NCI-H1436 treated with DMSO at 0.1 percent for 48 hours (cell line): ENCODE measurements around the gene ZNF92.
"Not testable (repeated sequence)": the region's sequence is repeated elsewhere in the genome, so short reads cannot be mapped to it uniquely, and the experiment has no call there.

Experiments
- DNase-seq: peaks from one replicate; lab custom pipeline; 2025; lab: John Stamatoyannopoulos, UW

Gene ZNF92

DNA sequence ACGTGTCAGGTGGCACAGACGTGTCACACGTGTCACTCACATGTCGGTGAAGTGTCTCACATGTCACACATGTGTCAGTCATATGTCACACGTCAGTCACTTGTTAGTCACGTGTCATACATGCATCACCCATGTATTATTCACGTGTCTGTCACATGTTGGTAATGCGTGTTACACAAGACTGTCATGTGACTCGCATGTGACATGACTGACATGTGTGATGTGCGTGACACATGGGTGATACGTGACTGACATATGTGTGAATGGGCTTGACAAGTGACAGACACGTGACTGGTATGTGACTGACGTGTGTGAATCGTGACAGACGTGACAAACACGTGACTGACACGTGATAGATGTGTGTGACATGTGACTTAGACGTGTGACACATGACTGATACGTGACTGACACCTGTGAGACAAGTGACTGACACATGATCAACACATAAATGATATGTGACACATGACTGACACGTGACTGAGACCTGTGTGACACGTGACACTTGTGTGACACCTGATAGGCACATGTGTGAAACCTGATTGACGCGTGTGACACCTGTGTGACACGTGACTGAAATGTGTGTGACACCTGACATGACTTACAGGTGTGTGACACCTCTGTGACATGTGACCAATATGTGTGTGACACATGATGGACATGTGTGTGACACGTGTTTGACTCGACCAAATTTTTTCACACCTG is 56.1 kb downstream of the ZNF92 start:
- DNase-seq = no peak

DNA sequence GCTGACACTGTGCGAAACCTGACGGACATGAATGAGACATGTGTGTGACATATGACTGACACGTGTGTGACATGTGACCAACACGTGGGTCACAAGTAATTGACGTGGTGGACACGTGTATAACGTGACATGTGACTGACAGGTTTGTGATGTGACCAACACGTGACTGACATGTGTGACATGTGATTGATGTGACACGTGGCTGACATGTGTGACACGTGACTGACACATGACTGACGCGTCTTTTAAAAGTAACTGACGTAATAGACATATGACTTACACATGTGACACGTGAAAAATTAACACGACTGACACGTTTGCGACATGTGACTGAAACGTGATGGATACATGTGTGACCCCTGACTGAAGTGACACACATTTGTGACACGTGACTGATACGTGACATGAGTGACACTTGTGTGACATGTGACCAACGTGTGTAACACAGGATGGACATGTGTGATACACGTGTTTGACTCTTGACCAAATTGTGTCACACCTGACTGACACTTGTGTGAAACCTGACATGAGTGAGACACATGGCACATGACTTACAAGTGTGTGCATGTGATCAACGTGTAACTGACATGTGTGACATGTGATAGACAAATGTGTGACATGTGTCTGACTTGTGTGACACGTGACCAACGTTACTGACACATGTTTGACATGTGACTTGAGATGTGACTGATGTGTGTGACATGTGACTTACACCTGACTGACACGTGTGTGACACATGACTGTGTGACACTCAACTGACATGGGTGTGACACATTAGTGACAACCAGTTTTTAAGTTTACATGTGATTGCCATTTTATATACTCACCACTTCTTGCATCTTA is 56.9 kb downstream of the ZNF92 start:
- DNase-seq = no peak

DNA sequence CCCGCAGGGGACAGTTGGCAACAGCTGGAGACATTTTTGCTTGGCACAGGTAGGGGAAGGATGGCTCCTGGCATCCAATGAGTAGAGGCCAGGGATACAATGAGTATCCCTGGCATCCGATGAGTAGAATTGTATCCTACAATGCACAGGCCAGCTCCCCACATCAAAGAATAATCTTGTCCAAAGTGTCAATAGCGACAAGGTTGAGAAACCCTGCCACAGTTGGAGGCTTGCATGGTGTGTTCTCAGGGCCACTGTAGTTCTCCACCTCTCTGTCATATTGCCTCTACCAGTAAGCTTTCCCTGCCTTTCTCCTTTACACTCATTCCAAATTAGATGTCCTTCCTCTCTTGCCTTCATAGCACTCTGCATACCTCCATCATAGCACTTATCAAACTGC is 60.7 kb downstream of the ZNF92 start:
- no peak for DNase-seq

DNA sequence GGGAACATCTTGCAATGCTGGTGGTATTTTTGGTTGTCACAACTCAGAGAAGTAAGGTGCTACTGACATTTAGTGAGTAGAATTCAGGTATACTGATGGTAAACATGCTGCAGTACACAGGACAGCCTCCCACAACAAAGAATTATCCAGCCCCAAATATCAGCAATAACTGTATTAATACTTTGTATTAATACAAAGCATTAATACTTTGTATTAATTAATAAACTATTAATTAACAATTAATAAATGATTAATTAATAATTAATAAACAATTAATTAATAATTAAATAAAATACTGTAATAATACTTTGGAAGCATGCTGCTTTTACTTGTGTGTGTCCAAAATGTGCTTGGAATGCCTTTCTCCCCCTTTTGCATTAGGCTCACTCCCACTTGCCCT is 62.5 kb downstream of the ZNF92 start:
- DNase-seq = no peak

DNA sequence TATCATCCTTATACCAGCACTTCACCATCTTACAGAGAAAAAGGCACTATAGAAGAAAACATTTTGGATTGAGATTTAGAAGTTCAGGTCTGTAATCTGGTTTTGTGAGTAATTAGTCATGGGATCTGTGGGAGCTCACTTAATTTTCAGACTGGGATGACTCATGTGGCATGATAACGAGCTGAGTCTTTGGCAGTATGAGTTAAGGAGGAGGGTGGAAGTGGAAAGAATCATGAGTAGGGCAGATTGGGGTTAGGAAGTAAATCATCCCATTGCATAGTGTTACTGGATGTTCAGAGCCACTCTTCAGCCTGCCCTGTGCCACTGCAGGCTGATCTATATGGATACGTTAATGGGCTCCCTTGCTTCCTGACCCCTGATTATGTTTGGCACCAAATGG is 64.9 kb downstream of the ZNF92 start:
- no peak for DNase-seq

DNA sequence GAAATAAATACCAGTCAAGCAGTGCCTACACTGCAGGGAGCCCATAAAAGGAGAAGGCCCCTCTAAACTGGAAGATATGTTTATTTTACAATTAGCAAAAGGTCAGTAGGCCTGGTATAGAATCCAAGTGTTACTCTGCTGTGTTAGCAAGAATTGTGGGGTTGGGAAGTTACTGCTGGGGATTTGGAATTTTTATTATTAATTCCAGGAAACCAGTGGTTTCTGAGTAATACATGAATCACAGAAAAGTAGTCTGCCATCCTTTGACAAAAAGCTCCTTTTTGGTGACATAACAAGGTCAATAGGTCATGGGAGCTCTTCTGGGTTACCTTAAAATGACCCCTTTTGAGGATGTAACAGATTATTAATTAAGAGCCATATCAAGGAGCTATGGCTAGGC is 67.4 kb downstream of the ZNF92 start:
- no peak for DNase-seq

DNA sequence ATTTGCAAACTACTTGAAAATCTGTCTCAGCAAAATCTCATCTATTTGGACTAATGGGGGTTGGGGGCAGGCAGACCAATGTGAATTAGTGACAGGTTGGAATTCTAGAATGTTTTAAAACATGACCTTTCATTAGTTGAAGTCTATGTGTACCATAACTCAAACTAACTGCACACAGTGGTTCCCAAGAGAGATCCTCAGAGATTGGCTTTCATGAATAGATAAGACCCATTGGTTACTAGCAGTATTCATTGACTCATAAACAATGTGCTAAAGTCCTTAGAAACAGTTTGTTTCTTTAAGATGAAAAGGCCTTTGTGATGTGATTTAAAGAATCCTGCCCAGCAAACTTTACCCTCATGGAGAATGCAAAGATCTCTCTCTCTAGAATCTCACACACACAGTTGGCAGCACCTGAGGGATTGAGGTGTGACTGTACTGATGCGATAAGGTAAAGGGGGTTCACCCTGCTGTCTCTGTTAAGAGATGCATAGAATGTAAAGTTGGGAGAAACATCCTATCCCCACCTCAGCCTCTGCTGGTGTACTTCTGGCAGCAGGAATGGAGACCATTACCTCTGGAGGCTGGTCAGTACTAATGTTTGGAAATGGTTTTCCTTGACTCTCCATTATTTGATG is 70.7 kb downstream of the ZNF92 start:
- DNase-seq = no peak

DNA sequence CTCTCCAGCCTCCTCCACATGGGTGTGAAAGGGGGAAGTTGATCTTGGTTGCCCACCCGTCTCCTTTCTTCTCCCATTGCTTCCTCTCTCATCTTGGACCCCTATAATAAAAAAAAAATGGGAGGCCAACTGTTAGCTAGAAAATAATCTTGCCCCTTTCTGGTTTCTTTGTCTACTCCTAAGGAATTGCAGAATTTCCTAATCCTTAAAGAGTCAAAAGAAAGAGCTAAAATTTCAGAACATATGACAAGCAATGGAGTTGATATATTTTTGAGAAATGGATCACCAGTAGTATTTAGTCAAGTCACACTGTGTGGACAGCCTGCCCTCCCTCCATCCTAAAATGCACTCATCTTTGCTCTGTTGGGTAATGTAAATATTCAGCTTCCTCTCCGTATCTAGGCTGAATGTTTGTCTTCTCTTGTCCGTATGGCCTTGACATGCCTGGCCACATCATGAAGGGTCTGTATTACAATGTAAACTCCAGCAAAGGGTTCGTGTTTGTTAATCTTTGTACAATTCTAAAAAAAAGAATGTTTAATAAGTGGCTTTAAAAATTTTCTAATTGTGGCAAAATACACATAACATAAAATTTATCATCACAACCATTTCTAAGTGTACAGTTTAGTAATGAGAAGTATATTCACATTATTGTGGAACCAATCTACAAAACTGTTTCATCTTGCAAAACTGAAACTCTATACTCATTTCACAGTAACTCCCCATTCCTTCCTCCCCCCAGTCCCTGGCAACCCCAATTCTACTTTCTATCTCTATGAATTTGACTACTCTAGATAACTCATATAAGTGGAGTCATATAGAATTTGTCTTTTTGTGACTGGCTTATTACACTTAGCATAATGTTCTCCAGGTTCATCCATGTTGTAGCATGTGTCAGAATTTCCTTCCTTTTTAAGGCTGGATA is 71.5 kb downstream of the ZNF92 start:
- no peak for DNase-seq

DNA sequence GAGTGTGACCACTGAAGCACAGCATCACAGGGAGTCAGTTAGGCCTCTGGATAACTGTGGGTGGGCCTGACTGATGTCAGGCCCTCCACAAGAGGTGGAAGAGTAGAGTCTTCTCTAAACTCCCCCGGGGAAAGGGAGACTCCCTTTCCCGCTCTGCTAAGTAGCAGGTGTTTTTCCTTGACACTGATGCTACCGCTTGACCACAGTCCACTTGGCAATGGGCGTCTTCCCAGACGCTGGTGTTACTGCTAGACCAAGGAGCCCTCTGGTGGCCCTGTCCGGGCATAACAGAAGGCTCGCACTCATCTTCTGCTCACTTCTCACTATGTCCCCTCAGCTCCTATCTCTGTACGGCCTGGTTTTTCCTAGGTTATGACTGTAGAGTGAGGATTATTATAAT is 73.4 kb downstream of the ZNF92 start:
- not testable (repeated sequence) for DNase-seq

DNA sequence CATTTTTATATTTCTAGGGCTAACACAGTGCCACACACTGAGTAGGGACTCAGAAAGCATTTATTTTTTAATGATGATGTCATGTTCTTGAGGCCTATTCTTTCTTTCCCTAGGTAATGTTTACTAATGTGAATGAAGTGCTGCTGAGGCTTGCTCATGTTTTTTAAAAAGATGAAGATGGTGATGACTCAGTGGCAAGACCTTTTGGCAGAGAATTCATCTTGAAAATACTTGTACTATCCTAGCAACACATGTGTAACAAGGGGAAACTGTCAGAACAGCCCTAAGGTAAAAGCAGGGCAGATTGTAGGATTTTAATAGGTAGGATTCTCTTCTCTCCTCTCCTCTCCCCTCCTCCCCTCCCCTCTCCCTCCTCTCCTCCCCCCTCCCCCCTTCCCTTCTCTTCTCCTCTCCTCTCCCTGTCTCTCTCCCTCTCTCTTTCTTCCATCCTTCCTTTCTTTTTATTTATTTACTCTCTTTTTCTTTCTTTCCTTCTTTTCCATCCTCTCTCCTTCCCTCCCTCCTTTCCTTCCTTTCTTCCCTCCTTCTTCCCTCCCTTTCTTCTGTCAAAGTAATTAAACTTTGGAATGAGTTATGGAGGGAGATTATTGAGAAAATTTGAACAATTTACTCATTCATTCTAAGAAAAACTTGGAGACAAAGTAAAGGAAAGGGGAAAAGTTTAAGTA is 75.3 kb downstream of the ZNF92 start:
- DNase-seq = no peak

DNA sequence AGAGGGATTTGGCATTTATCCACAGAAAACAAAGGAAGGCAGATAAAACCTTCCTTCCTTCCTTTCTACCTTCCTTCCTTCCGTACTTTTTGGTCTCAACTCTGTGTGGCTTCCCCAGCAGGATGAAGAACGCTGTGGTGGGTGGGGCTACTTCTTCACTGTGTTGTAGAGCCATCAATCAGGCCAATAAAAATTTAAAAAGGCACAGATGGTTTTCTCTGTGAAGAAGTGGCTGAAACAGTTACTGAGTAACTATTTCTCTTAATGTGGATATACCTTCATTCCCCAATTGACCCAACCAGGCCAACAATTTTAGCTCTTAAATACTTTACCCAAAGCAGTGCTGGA is 75.8 kb downstream of the ZNF92 start:
- no peak for DNase-seq
